ENCODE measurements around the gene SARDH.

Gene SARDH

DNA sequence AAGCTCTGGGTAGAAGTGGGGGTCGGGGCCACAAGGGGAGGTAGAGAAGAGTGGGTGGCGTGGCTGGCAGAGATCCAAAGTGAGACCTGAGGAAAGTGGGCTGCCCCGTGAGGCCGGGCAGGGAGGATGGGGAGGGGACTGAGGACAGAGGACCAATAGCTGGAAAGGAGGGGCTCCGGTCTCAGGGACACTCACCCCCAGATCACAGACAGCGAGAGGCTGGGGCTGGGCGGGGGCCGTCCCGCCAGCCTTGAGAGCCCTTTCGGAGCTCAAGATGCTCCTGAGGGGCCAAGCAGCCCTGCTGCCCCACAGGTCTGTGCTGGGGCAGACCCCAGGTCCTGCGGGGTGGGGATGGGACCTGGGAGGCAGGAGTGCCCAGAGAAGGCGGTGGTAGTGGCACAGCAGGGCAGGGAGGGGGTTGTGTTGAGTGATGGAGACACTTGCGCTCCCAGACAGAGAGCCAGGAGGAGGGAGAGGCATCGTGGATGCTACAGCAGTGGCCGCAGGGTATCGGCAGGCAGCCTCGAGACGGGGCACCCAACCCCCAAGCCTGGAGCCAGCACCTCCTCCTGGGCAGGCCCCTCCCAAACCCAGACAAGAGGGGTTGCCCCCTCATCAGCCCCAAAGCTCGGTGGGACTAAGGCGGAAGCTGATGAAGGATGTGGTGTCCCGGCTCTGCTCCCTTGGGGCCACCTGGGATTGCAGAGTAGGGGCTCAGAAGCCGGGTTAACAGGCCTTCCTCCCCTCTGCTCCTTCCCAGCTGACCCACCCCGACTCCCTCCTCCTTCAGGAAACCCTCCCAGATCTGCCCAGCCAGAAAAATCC, 3.4 kb downstream of the SARDH start:
- no peak overlapping the region for H2BK15ac ChIP-seq (replicated peaks; ENCODE audit: low read depth)
- H3K27me3 ChIP-seq (ENCODE audit: insufficient read depth, low read length, poor library complexity): no peaks in the 10 kb centered on the region
- no peak overlapping the region for H2BK5ac ChIP-seq (ENCODE audit: low read length)
- no peaks in the 10 kb centered on the region for H3K79me2 ChIP-seq (ENCODE audit: control insufficient read depth, insufficient read depth, low read length)
- no peak overlapping the region for H3K18ac ChIP-seq (ENCODE audit: low read length)
- H3K4me2 ChIP-seq (ENCODE audit: low read length): no peak overlapping the region
- H3K4me1 ChIP-seq (ENCODE audit: control insufficient read depth, low read depth, low read length): peaks cover 5% of the 10 kb centered on the region
- no peaks in the 10 kb centered on the region for H3K79me1 ChIP-seq (ENCODE audit: low read length)
- no peak overlapping the region for H2BK120ac ChIP-seq (ENCODE audit: low read depth, low read length)
- WGBS (ENCODE audit: extremely low coverage, insufficient coverage, low lambda C conversion rate): no CpG with 5 or more reads among the region's 23 CpGs
- H3K23ac ChIP-seq (ENCODE audit: low read length): no peak overlapping the region
- no peak overlapping the region for H3K4me3 ChIP-seq (ENCODE audit: low read length)
- H4K5ac ChIP-seq (ENCODE audit: low read length): no peak overlapping the region
- no peak overlapping the region for H3K4ac ChIP-seq (ENCODE audit: low read depth, low read length)
- H2AK5ac ChIP-seq (ENCODE audit: low read length): no peak overlapping the region
- H4K8ac ChIP-seq (ENCODE audit: low read depth, low read length): no peak overlapping the region
- no peak for DNase-seq
- H3K56ac ChIP-seq (ENCODE audit: low read length): peak overlapping the region; percentile 81
- peak overlapping the region; percentile 52 for H3K9ac ChIP-seq (ENCODE audit: low read length)
- no peak overlapping the region for H3K27ac ChIP-seq (ENCODE audit: low read depth, low read length)
- H3K36me3 ChIP-seq (ENCODE audit: control insufficient read depth, insufficient read depth, low read length): no peaks in the 10 kb centered on the region

DNA sequence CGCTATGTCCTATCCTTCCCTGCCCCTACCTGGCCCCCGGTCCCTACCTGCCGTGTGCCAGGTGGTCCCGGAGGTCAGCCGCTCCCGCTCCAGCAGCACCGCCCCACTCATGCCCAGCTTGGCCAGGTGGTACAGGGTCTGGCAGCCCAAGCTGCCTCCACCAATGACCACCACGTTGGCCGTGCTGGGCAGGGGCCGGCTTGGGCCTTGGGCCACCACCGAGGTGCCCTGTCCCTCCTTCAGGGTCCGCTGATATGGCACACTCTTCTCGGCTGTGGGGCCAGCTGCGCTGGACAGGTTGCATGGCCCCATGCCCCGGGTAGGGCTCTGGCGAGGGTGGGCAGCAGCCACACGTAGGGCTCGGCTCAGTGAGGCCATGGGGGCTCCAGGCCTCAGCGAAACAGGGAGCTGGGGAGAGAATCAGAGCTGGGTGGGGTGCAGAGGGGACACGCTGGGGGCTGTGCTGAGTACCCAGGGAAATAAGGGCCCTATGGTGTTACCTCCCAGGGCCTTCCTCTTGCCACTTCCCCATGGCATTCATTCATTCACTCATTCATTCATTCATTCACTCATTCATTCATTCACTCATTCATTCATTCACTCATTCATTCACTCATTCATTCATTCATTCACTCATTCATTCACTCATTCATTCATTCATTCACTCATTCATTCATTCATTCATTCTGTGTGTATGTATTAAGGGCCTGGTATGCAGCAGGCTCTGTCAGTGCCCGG, 4.2 kb downstream of the SARDH start:
- no peak overlapping the region for H2BK15ac ChIP-seq (replicated peaks; ENCODE audit: low read depth)
- no peak overlapping the region for H3K9ac ChIP-seq (ENCODE audit: low read length)
- no peak overlapping the region for H3K4ac ChIP-seq (ENCODE audit: low read depth, low read length)
- H4K8ac ChIP-seq (ENCODE audit: low read depth, low read length): no peak overlapping the region
- H3K79me1 ChIP-seq (ENCODE audit: low read length): no peaks in the 10 kb centered on the region
- H3K4me2 ChIP-seq (ENCODE audit: low read length): no peak overlapping the region
- no peak overlapping the region for H2AK5ac ChIP-seq (ENCODE audit: low read length)
- no peak overlapping the region for H3K4me3 ChIP-seq (ENCODE audit: low read length)
- H3K36me3 ChIP-seq (ENCODE audit: control insufficient read depth, insufficient read depth, low read length): no peaks in the 10 kb centered on the region
- H3K56ac ChIP-seq (ENCODE audit: low read length): no peak overlapping the region
- no peak overlapping the region for H3K23ac ChIP-seq (ENCODE audit: low read length)
- H3K79me2 ChIP-seq (ENCODE audit: control insufficient read depth, insufficient read depth, low read length): no peaks in the 10 kb centered on the region
- WGBS (ENCODE audit: extremely low coverage, insufficient coverage, low lambda C conversion rate): no CpG with 5 or more reads among the region's 21 CpGs
- no peak overlapping the region for H3K18ac ChIP-seq (ENCODE audit: low read length)
- H3K4me1 ChIP-seq (ENCODE audit: control insufficient read depth, low read depth, low read length): peaks cover 5% of the 10 kb centered on the region
- H2BK5ac ChIP-seq (ENCODE audit: low read length): no peak overlapping the region
- H3K27ac ChIP-seq (ENCODE audit: low read depth, low read length): no peak overlapping the region
- DNase-seq: peak; percentile 40
- H2BK120ac ChIP-seq (ENCODE audit: low read depth, low read length): no peak overlapping the region
- H4K5ac ChIP-seq (ENCODE audit: low read length): no peak overlapping the region
- H3K27me3 ChIP-seq (ENCODE audit: insufficient read depth, low read length, poor library complexity): no peaks in the 10 kb centered on the region

DNA sequence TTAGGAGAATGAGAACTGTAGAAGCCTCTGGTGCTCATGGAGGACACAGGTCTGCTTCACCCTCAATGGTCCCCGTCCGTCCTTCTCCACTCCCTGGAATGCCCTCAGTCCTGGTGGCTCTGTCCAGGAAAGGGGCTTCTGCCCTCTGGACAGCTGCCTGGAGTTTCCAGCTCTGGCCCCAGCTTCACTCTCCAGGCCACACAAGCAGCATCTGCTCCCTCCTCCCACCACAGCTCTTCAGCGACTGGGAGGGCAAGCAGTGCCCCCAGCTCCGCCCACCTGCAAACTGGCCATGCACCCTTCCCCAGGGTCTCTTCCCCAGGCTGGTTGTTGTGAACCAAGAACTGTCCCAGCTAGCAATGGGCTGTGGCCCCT, 4.7 kb downstream of the SARDH start:
- Histone ChIP-seq H3K4me3 (ENCODE audit: low read length) (no peak overlapping the region), H3K18ac (ENCODE audit: low read length) (no peak overlapping the region), H3K79me2 (ENCODE audit: control insufficient read depth, insufficient read depth, low read length) (no peaks in the 10 kb centered on the region), H4K8ac (ENCODE audit: low read depth, low read length) (no peak overlapping the region), H4K5ac (ENCODE audit: low read length) (no peak overlapping the region), H3K36me3 (ENCODE audit: control insufficient read depth, insufficient read depth, low read length) (no peaks in the 10 kb centered on the region), H3K4me1 (ENCODE audit: control insufficient read depth, low read depth, low read length) (peaks cover 5% of the 10 kb centered on the region), H3K56ac (ENCODE audit: low read length) (no peak overlapping the region), H3K27me3 (ENCODE audit: insufficient read depth, low read length, poor library complexity) (no peaks in the 10 kb centered on the region), H2BK5ac (ENCODE audit: low read length) (no peak overlapping the region), H2AK5ac (ENCODE audit: low read length) (no peak overlapping the region), H3K4me2 (ENCODE audit: low read length) (no peak overlapping the region), H3K79me1 (ENCODE audit: low read length) (no peaks in the 10 kb centered on the region), H2BK15ac (replicated peaks; ENCODE audit: low read depth) (no peak overlapping the region), H3K9ac (ENCODE audit: low read length) (no peak overlapping the region), H3K4ac (ENCODE audit: low read depth, low read length) (no peak overlapping the region), H3K23ac (ENCODE audit: low read length) (no peak overlapping the region), H3K27ac (ENCODE audit: low read depth, low read length) (no peak overlapping the region), H2BK120ac (ENCODE audit: low read depth, low read length) (no peak overlapping the region)
- WGBS (ENCODE audit: extremely low coverage, insufficient coverage, low lambda C conversion rate): no CpG with 5 or more reads among the region's 4 CpGs
- peak; percentile 50 for DNase-seq

DNA sequence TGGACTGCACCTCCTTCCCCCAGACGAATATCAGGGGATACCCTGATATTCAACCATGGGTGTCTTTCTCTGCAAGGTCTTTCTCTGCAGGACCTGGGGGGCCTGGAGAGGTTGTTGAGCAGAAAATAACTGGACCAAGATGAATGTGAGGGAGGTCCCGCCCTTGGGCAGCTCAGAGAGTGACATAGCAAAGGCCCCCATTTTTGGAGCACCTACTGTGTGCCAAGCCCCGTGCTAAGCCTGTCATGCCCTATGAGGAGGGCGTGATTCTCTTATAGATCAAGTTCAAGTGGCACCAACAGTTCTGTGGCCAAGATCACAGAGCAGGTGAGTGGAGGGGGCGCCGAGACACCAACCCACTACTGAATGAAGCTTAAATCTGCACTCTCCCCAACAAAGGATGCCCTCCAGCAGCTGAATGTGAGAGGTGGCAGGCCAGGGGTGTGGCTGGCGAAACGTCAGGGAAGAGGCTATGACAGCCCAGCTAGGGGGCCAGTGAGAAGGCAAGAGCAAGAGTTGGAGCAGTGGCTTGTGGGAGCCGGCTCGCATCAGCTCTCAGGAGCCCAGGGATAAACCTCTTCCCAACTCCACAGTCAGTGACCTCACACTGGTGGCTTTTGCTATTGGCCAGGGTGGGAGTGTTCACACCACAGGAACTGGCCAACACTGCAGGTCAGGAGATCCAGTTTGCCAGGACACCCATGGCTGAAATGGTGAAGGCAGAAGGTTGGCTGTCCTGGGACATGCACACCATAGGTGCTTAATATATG, 5.3 kb downstream of the SARDH start:
- Histone ChIP-seq H2BK15ac (replicated peaks; ENCODE audit: low read depth) (no peak overlapping the region), H2BK5ac (ENCODE audit: low read length) (no peak overlapping the region), H3K23ac (ENCODE audit: low read length) (no peak overlapping the region), H3K36me3 (ENCODE audit: control insufficient read depth, insufficient read depth, low read length) (no peaks in the 10 kb centered on the region), H4K8ac (ENCODE audit: low read depth, low read length) (no peak overlapping the region), H3K9ac (ENCODE audit: low read length) (no peak overlapping the region), H3K4me3 (ENCODE audit: low read length) (no peak overlapping the region), H3K56ac (ENCODE audit: low read length) (no peak overlapping the region), H3K18ac (ENCODE audit: low read length) (no peak overlapping the region), H3K4me1 (ENCODE audit: control insufficient read depth, low read depth, low read length) (peaks cover 5% of the 10 kb centered on the region), H2BK120ac (ENCODE audit: low read depth, low read length) (no peak overlapping the region), H4K5ac (ENCODE audit: low read length) (no peak overlapping the region), H3K4me2 (ENCODE audit: low read length) (no peak overlapping the region), H3K4ac (ENCODE audit: low read depth, low read length) (no peak overlapping the region), H2AK5ac (ENCODE audit: low read length) (no peak overlapping the region), H3K27me3 (ENCODE audit: insufficient read depth, low read length, poor library complexity) (no peaks in the 10 kb centered on the region), H3K79me1 (ENCODE audit: low read length) (no peaks in the 10 kb centered on the region), H3K27ac (ENCODE audit: low read depth, low read length) (no peak overlapping the region), H3K79me2 (ENCODE audit: control insufficient read depth, insufficient read depth, low read length) (no peaks in the 10 kb centered on the region)
- WGBS (ENCODE audit: extremely low coverage, insufficient coverage, low lambda C conversion rate): no CpG with 5 or more reads among the region's 10 CpGs
- DNase-seq: peak; percentile 59

DNA sequence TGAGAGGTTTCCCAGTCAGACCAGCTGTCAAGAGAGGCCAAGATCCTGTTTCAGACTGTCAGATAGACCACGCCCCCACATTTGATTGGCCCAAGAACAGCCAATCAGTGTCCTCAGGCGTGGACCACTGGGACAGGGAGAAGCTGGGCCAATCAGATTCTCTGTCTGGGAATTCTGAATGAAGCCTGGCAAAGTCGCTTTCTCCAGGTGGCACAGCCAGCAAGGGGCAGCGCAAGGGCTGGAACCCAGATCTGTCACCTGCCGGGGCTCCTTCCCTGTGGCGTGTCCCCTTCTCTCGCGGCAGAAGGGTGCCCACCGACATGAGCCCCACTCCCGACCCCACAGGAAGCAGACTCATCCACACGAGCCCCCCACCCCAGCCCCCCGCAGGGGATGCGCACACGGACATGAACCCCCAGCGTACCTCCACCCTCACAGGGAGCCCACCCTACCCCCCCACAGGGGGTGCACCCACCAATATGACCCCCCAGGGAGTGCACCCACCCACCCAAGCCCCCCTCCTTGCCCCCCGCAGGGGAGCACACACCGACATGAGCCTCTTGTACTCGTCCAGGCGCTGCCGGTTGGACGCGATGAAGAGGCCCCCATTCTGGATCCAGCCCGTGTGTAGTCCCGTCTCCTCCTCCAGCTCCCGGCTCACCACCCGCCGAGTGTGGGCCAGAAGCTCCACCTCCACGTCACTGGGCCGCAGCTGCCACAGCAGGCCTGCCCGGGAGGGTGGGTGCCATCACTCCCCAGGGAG, 6.1 kb downstream of the SARDH start:
- no peak overlapping the region for H2AK5ac ChIP-seq (ENCODE audit: low read length)
- H3K4ac ChIP-seq (ENCODE audit: low read depth, low read length): no peak overlapping the region
- H3K4me3 ChIP-seq (ENCODE audit: low read length): no peak overlapping the region
- DNase-seq: peak; percentile 84
- no peaks in the 10 kb centered on the region for H3K36me3 ChIP-seq (ENCODE audit: control insufficient read depth, insufficient read depth, low read length)
- H3K56ac ChIP-seq (ENCODE audit: low read length): no peak overlapping the region
- H3K79me2 ChIP-seq (ENCODE audit: control insufficient read depth, insufficient read depth, low read length): no peaks in the 10 kb centered on the region
- H3K27me3 ChIP-seq (ENCODE audit: insufficient read depth, low read length, poor library complexity): no peaks in the 10 kb centered on the region
- H3K9ac ChIP-seq (ENCODE audit: low read length): no peak overlapping the region
- H4K8ac ChIP-seq (ENCODE audit: low read depth, low read length): no peak overlapping the region
- no peak overlapping the region for H3K23ac ChIP-seq (ENCODE audit: low read length)
- H3K4me1 ChIP-seq (ENCODE audit: control insufficient read depth, low read depth, low read length): peaks cover 3% of the 10 kb centered on the region
- no peak overlapping the region for H3K18ac ChIP-seq (ENCODE audit: low read length)
- H3K27ac ChIP-seq (ENCODE audit: low read depth, low read length): no peak overlapping the region
- WGBS (ENCODE audit: extremely low coverage, insufficient coverage, low lambda C conversion rate): no CpG with 5 or more reads among the region's 30 CpGs
- no peak overlapping the region for H3K4me2 ChIP-seq (ENCODE audit: low read length)
- no peak overlapping the region for H4K5ac ChIP-seq (ENCODE audit: low read length)
- H2BK120ac ChIP-seq (ENCODE audit: low read depth, low read length): no peak overlapping the region
- no peak overlapping the region for H2BK5ac ChIP-seq (ENCODE audit: low read length)
- H3K79me1 ChIP-seq (ENCODE audit: low read length): no peaks in the 10 kb centered on the region
- H2BK15ac ChIP-seq (replicated peaks; ENCODE audit: low read depth): no peak overlapping the region

All from mesendoderm (in vitro differentiated cells).